ENCODE measurements around the gene CSE1L.
"Not testable (repeated sequence)": the region's sequence is repeated elsewhere in the genome, so short reads cannot be mapped to it uniquely, and the experiment has no call there.

CSE1L gene

GRCh38 chr20:49134797-49135196, 88.7 kb downstream of the CSE1L start:
- DNase-seq: not testable (repeated sequence)

GRCh38 chr20:49136817-49137571, 90.9 kb downstream of the CSE1L start:
- DNase-seq: no peak

- no peak for DNase-seq
Observed at GRCh38 chr20:49138431-49138830, 92.3 kb downstream of the CSE1L start.

GRCh38 chr20:49140411-49140810, 94.3 kb downstream of the CSE1L start:
- DNase-seq: no peak

- DNase-seq: peak; percentile 79
Observed at GRCh38 chr20:49140834-49141233, 94.7 kb downstream of the CSE1L start.

Measured in NCI-H2171 treated with DMSO at 0.1 percent for 48 hours (cell line).